Measurements from ENCODE around the gene UACA. TPM values are rescaled to one million over a fixed set of nuclear protein-coding genes. Genes with fewer than 3 reads are reported as not detected.

UACA gene
- total and polyA plus RNA-seq, 2 of the 8 experiments (the other 6 are each of a cell fraction or from before 2014, with no cell fraction given), result 28.6 to 38.9 TPM

GRCh38 chr15:70650567-70651302 lies 112.6 kb downstream of the UACA start (continued):
- TF ChIP-seq USF2 (IDR thresholded peaks at IDR 0.05; ENCODE audit: low read length), result no peak
- no peak for TF ChIP-seq SP2 (IDR thresholded peaks at IDR 0.05; ENCODE audit: low read length)
